ENCODE measurements around the gene ZNF24. TPM values are rescaled to one million over a fixed set of nuclear protein-coding genes. Genes with fewer than 3 reads are reported as not detected.

The ZNF24 gene
- total RNA-seq, 1 experiment from 2014 or later, result 46.8 TPM

GRCh38 chr18:35289293-35289692 lies 54.9 kb downstream of the ZNF24 start:
- in situ Hi-C loops (cut with HindIII; ENCODE audit: low pct_unique_long_range_greater_than_20kb, low sequenced_read_pairs), result no loop called here
- peak overlapping the region; percentile 95 for H3K27ac ChIP-seq (ENCODE audit: low read length)
- DNase-seq (ENCODE audit: low read depth, low spot score) (no peak), ATAC-seq (no peak)
- peak overlapping the region; percentile 89 to 90 for H3K4me3 ChIP-seq (ENCODE audit: low read depth in 2 of 2, low read length in 2 of 2)
- H3K36me3 ChIP-seq (ENCODE audit: control insufficient read depth, insufficient read depth, low read length), result peaks cover 6% of the 10 kb centered on the region
- CTCF ChIA-PET, result no interaction called here
- no TSS peak for BruUV-seq (replicated peaks)
- no peaks in the 10 kb centered on the region for H3K4me1 ChIP-seq (ENCODE audit: control insufficient read depth, insufficient read depth, low read length)
- TF ChIP-seq SIN3A (IDR thresholded peaks at IDR 0.05; ENCODE audit: borderline replicate concordance, insufficient read depth, low read depth, low read length) (no peak), POLR2AphosphoS5 (IDR thresholded peaks at IDR 0.05; ENCODE audit: low read depth, low read length) (no peak), REST (IDR thresholded peaks at IDR 0.05; ENCODE audit: insufficient read depth in 1 of 2, low read depth in 2 of 2, low read length in 1 of 2) (no peak), TCF7L2 (IDR thresholded peaks at IDR 0.05; ENCODE audit: low read depth, low read length) (no peak), CTCF (IDR thresholded peaks at IDR 0.05) (no peak)
- intact Hi-C loops (cut with micrococcal nuclease; ENCODE audit: unreplicated experiment), result no loop called here
- POLR2A ChIA-PET, result interaction anchor here (0.6 kb wide), 1 partner anchor 80 kb away, joined by 3 read pairs; no protein-coding TSS in a partner anchor
- no peaks in the 10 kb centered on the region for H3K27me3 ChIP-seq (ENCODE audit: control insufficient read depth, insufficient read depth, low read length)
- H3K9me3 ChIP-seq (ENCODE audit: control insufficient read depth, insufficient read depth, low read depth, low read length), result peaks cover 27% of the 10 kb centered on the region; the same call in 1 of the 2 replicates

GRCh38 chr18:35284841-35285240 lies 59.4 kb downstream of the ZNF24 start:
- H3K4me3 ChIP-seq (ENCODE audit: low read depth in 2 of 2, low read length in 2 of 2), result no peak overlapping the region
- intact Hi-C loops (cut with micrococcal nuclease; ENCODE audit: unreplicated experiment) (no loop called here), in situ Hi-C loops (cut with HindIII; ENCODE audit: low pct_unique_long_range_greater_than_20kb, low sequenced_read_pairs) (no loop called here)
- no peaks in the 10 kb centered on the region for H3K27me3 ChIP-seq (ENCODE audit: control insufficient read depth, insufficient read depth, low read length)
- DNase-seq (ENCODE audit: low read depth, low spot score), result no peak
- H3K27ac ChIP-seq (ENCODE audit: low read length), result no peak overlapping the region
- no peak for ATAC-seq
- TF ChIP-seq REST (IDR thresholded peaks at IDR 0.05; ENCODE audit: insufficient read depth in 1 of 2, low read depth in 2 of 2, low read length in 1 of 2) (no peak), POLR2AphosphoS5 (IDR thresholded peaks at IDR 0.05; ENCODE audit: low read depth, low read length) (no peak), TCF7L2 (IDR thresholded peaks at IDR 0.05; ENCODE audit: low read depth, low read length) (no peak), SIN3A (IDR thresholded peaks at IDR 0.05; ENCODE audit: borderline replicate concordance, insufficient read depth, low read depth, low read length) (no peak)
- POLR2A ChIA-PET, result no interaction called here
- peaks cover 4% of the 10 kb centered on the region; the same call in 1 of the 2 replicates for H3K36me3 ChIP-seq (ENCODE audit: control insufficient read depth, insufficient read depth, low read length)
- H3K9me3 ChIP-seq (ENCODE audit: control insufficient read depth, insufficient read depth, low read depth, low read length), result peaks cover 31% of the 10 kb centered on the region
- CTCF ChIA-PET, result no interaction called here
- no peaks in the 10 kb centered on the region for H3K4me1 ChIP-seq (ENCODE audit: control insufficient read depth, insufficient read depth, low read length)
- no TSS peak for BruUV-seq (replicated peaks)

Measured in Panc1 (cell line).